Colonic mucosa (tissue), 4 donors: ENCODE measurements around the gene OR1S2. TPM values are rescaled to one million over a fixed set of nuclear protein-coding genes. Genes with fewer than 3 reads are reported as not detected.

Experiments
- DNase-seq: peaks from one replicate; pipeline ENCODE4 v3.0.0-alpha.2; 2020
- H3K27ac ChIP-seq: fragments of 200-600 bp; one replicate; pipeline ENCODE4 v1.8.0; 2021
- H3K27me3 ChIP-seq: fragments of 200-600 bp; one replicate; pipeline ENCODE4 v1.8.0; 2021
- H3K36me3 ChIP-seq: fragments of 200-600 bp; one replicate; pipeline ENCODE4 v1.8.0; 2021
- H3K4me1 ChIP-seq: fragments of 200-600 bp; one replicate; pipeline ENCODE4 v1.8.0; 2021; ENCODE audit warnings: mild to moderate bottlenecking
- H3K4me3 ChIP-seq: fragments of 200-600 bp; one replicate; pipeline ENCODE4 v1.8.0; 2021
- H3K9ac ChIP-seq, 2 donors: one replicate each; pipeline ENCODE4 v1.7.0; 2013; ENCODE audit warnings: control low read depth in 2 of 2, low read depth in 2 of 2, low read length in 2 of 2
- H3K9me3 ChIP-seq: fragments of 200-600 bp; one replicate; pipeline ENCODE4 v1.8.0; 2021
- intact Hi-C: fragments of 100-400 bp; cut with DNase I; formaldehyde crosslinking; loops from one replicate; pipeline ENCODE4 v1.14.1; 2022
- total RNA-seq, 2 donors: library from RNA; stranded (reverse); fragmentation: NEBNext Ultra II Directional in 1 of 2; extraction: Animal tissue kit (Norgen Biotek cat#: 25700) in 1 of 2; gene quantifications; one replicate each; pipeline ENCODE4 v1.2.1, GENCODE V29; 2021
- TF ChIP-seq, protein P1 (sequence below): fragments of 200-600 bp; IDR thresholded peaks from one replicate; pipeline ENCODE4 v1.8.0; 2022; ENCODE audit warnings: antibody characterized with exemption, mild to moderate bottlenecking
- donor health status: healthy.
- donor health status: DM: no; HTN: no; CAD: no.
- donor health status: DM: no; HTN: no; CAD: no.

The OR1S2 gene
- total RNA-seq, 2 donors from 2014 or later, result not detected

DNA sequence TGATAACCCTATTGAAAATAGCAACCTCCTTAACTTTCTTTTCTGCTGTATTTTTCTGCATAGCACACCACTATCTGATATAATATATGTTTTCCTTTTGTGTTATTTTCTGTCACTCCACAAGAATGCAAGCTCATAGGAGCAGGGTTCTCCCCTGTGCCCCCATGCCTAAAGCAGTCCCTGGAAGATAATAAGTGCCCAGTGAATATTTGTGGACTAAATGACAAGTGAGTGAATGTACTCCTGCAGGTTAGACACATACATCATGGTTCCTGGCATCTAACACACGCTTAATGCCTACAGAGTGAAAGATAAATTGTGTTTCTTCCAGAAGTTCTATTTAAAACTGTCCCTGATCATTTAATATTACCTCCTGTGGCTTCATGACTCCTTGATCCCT, 39.0 kb downstream of the OR1S2 start:
- H3K27ac ChIP-seq, result no peak overlapping the region
- H3K9me3 ChIP-seq, result no peaks in the 10 kb centered on the region
- TF ChIP-seq, protein P1, sequence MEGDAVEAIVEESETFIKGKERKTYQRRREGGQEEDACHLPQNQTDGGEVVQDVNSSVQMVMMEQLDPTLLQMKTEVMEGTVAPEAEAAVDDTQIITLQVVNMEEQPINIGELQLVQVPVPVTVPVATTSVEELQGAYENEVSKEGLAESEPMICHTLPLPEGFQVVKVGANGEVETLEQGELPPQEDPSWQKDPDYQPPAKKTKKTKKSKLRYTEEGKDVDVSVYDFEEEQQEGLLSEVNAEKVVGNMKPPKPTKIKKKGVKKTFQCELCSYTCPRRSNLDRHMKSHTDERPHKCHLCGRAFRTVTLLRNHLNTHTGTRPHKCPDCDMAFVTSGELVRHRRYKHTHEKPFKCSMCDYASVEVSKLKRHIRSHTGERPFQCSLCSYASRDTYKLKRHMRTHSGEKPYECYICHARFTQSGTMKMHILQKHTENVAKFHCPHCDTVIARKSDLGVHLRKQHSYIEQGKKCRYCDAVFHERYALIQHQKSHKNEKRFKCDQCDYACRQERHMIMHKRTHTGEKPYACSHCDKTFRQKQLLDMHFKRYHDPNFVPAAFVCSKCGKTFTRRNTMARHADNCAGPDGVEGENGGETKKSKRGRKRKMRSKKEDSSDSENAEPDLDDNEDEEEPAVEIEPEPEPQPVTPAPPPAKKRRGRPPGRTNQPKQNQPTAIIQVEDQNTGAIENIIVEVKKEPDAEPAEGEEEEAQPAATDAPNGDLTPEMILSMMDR, result no peak
- no peak for DNase-seq
- no peaks in the 10 kb centered on the region for H3K27me3 ChIP-seq
- H3K4me3 ChIP-seq, result no peak overlapping the region
- H3K4me1 ChIP-seq, result no peaks in the 10 kb centered on the region
- peak overlapping the region in 1 of 2 donors; percentile 19 for H3K9ac ChIP-seq
- intact Hi-C loops, result no loop called here
- H3K36me3 ChIP-seq, result no peaks in the 10 kb centered on the region

DNA sequence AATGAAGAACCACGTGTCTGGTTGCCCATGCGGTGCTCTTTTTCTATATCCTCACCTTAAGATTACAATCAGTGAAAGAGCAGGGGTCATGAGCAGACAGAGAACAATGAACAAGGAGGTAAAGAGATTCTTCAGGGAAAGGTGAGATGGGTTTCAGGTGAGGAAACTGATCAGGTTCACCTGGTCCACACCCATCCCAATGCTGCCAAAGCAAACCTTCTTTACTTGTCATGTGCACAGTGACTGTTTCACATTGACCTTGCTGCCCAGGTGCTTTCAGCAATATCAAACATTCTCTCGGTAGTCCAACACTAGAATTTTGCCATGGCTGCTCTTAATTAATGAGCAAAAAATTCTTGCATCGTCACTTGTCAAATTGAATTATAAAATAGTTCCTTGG, 39.6 kb downstream of the OR1S2 start:
- Histone ChIP-seq H3K4me1 (no peaks in the 10 kb centered on the region), H3K9me3 (no peaks in the 10 kb centered on the region), H3K36me3 (no peaks in the 10 kb centered on the region), H3K27ac (no peak overlapping the region), H3K9ac (no peak overlapping the region), H3K27me3 (no peaks in the 10 kb centered on the region), H3K4me3 (no peak overlapping the region)
- intact Hi-C loops, result no loop called here
- DNase-seq, result peak; percentile 59
- TF ChIP-seq, protein P1, result no peak

Other genes with a start within 250 kb of the OR1S2 start
- gene OR9Q1, start 180.3 kb downstream of the OR1S2 start, total RNA-seq, result not detected
- not detected for gene OR6Q1, start 173.2 kb downstream of the OR1S2 start, total RNA-seq
- not detected for gene OR9I1, start 78.6 kb downstream of the OR1S2 start, total RNA-seq
- not detected for gene OR9Q2, start 15.1 kb downstream of the OR1S2 start, total RNA-seq
- gene OR1S1, start 8.6 kb upstream of the OR1S2 start, total RNA-seq, result not detected
- gene OR10Q1, start 24.8 kb upstream of the OR1S2 start, total RNA-seq, result not detected
- not detected for gene OR10W1, start 64.1 kb upstream of the OR1S2 start, total RNA-seq
- not detected for gene OR5B17, start 154.9 kb upstream of the OR1S2 start, total RNA-seq
- not detected for gene OR5B3, start 202.7 kb upstream of the OR1S2 start, total RNA-seq
- gene OR5B2, start 224.0 kb upstream of the OR1S2 start, total RNA-seq, result not detected
- gene OR5B12, start 238.1 kb upstream of the OR1S2 start, total RNA-seq, result not detected